ENCODE data around the gene CAPN10.

DNA sequence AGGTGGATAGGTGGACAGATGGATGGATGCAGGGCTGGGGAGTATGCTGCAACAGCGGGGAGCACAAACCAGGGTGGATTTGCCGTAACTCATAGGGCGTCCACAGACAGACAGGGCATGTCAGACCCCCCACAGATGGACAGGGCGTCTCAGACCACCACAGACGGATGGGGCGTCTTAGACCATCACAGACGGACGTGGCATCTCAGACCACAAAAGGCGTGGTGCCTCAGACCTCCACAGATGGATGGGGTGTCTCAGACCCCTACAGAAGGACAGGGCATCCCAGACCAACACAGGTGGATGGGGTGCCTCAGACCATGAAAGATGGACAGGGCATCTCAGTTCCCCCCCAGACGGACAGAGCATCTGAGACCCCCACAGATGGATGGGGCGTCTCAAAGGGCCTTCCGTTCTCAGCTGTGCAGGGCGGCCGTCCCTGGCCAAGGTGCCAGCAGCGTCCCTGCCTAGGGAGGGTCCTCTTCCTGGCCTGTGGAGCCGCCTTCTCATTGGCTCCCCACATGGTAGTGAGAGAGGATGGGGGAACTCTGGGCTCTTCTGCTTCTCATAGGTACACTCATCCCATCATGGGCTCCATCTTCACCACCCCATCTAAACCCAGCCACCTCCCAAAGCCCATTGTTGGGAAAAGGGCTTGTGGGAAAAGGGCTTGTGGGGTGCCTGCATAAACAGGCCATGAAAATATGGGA lies 30.8 kb upstream of the CAPN10 start:
- TF ChIP-seq, protein P1, sequence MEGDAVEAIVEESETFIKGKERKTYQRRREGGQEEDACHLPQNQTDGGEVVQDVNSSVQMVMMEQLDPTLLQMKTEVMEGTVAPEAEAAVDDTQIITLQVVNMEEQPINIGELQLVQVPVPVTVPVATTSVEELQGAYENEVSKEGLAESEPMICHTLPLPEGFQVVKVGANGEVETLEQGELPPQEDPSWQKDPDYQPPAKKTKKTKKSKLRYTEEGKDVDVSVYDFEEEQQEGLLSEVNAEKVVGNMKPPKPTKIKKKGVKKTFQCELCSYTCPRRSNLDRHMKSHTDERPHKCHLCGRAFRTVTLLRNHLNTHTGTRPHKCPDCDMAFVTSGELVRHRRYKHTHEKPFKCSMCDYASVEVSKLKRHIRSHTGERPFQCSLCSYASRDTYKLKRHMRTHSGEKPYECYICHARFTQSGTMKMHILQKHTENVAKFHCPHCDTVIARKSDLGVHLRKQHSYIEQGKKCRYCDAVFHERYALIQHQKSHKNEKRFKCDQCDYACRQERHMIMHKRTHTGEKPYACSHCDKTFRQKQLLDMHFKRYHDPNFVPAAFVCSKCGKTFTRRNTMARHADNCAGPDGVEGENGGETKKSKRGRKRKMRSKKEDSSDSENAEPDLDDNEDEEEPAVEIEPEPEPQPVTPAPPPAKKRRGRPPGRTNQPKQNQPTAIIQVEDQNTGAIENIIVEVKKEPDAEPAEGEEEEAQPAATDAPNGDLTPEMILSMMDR (IDR thresholded peaks at IDR 0.05) = no peak
- TF ChIP-seq, protein P2, sequence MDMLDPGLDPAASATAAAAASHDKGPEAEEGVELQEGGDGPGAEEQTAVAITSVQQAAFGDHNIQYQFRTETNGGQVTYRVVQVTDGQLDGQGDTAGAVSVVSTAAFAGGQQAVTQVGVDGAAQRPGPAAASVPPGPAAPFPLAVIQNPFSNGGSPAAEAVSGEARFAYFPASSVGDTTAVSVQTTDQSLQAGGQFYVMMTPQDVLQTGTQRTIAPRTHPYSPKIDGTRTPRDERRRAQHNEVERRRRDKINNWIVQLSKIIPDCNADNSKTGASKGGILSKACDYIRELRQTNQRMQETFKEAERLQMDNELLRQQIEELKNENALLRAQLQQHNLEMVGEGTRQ (IDR thresholded peaks at IDR 0.05) = no peak
- TF ChIP-seq POLR2A (IDR thresholded peaks at IDR 0.05; ENCODE audit: low read length) (no peak), MAFK (IDR thresholded peaks at IDR 0.05; ENCODE audit: partially characterized antibody) (no peak), BHLHE40 (IDR thresholded peaks at IDR 0.05; ENCODE audit: low read depth, low read length) (no peak)
